Suprapubic skin (tissue), 4 donors: ENCODE results near the gene IKZF2. TPM values are rescaled to one million over a fixed set of nuclear protein-coding genes. Genes with fewer than 3 reads are reported as not detected.

Source experiments
- DNase-seq, 2 donors: peaks; one replicate each; pipeline ENCODE4 v3.0.0-alpha.2; 2019; ENCODE audit warnings: low spot score in 2 of 2
- H3K27ac ChIP-seq: fragments of 200-600 bp; sonication (generic); one replicate; pipeline ENCODE4 v1.5.1; 2019
- H3K27me3 ChIP-seq: fragments of 200-600 bp; sonication (generic); one replicate; pipeline ENCODE4 v1.5.1; 2019
- H3K36me3 ChIP-seq: fragments of 200-600 bp; sonication (generic); one replicate; pipeline ENCODE4 v1.5.1; 2019
- H3K4me1 ChIP-seq: fragments of 200-600 bp; sonication (generic); one replicate; pipeline ENCODE4 v1.5.1; 2019
- H3K4me3 ChIP-seq: fragments of 200-600 bp; sonication (generic); one replicate; pipeline ENCODE4 v1.5.1; 2019; ENCODE audit warnings: mild to moderate bottlenecking
- H3K9me3 ChIP-seq: fragments of 200-600 bp; sonication (generic); one replicate; pipeline ENCODE4 v1.5.1; 2019
- CTCF ChIP-seq, 2 donors: fragments of 200-600 bp in 1 of 2; fragments of 450-650 bp in 1 of 2; sonication (generic) in 1 of 2; IDR thresholded peaks; one replicate each; pipeline ENCODE4 v1.5.1; 2016 to 2019; ENCODE audit warnings: antibody characterized with exemption in 2 of 2, mild to moderate bottlenecking in 1 of 2, moderate library complexity in 1 of 2
- EP300 ChIP-seq: sonication (generic); formaldehyde crosslinking; IDR thresholded peaks from one replicate; pipeline ENCODE4 v1.6.1; 2017; ENCODE audit warnings: antibody characterized with exemption
- POLR2A ChIP-seq, 2 donors: fragments of 450-650 bp; IDR thresholded peaks; one replicate each; pipeline ENCODE4 v1.6.1; 2017; ENCODE audit warnings: antibody characterized with exemption in 2 of 2, mild to moderate bottlenecking in 2 of 2, moderate library complexity in 2 of 2
- POLR2AphosphoS5 ChIP-seq, 3 donors: sonication (generic); formaldehyde crosslinking; IDR thresholded peaks; one replicate each; pipeline ENCODE4 v1.6.1; 2017; ENCODE audit warnings: antibody characterized with exemption in 3 of 3
- WGBS: methylation state at CpG from one replicate; pipeline ENCODE4 v1.1.5; 2018; 5-methylcytosine and 5-hydroxymethylcytosine counted together
- total RNA-seq, 4 donors: library from RNA; depleted of rRNA; stranded (reverse); fragments of >200 nt; gene quantifications; one replicate each; pipeline ENCODE4 v1.1.0, GENCODE V29; 2016

Gene IKZF2
- total RNA-seq, 4 donors from 2014 or later = 38.3 to 95.3 (median 66.5) TPM

DNA sequence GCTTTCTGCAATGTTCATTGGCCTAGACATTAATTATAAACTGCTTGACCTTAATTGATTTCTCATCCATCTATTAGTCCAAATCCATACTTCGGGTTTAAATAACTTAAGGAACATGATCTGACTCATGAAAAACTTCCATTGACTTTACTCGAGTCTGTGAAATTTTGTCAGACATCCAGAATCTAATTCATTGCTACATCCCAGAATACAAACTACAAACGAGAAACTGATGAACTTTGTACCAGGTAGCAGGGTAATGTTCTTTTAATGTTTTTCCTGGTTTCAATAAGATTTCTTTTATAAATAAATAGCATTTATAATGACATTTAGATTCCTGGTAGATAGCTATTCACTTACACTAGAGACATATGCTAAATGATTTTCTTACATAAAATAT lies 36.0 kb upstream of the IKZF2 start:
- Histone ChIP-seq H3K36me3 (no peaks in the 10 kb centered on the region), H3K27me3 (no peaks in the 10 kb centered on the region), H3K4me1 (peaks cover 4% of the 10 kb centered on the region), H3K4me3 (no peak overlapping the region), H3K9me3 (no peaks in the 10 kb centered on the region), H3K27ac (no peak overlapping the region)
- no peak for DNase-seq
- 61% methylated on average over 3 of the region's 3 CpGs for WGBS
- TF ChIP-seq CTCF (IDR thresholded peaks at IDR 0.05) (no peak), POLR2AphosphoS5 (IDR thresholded peaks at IDR 0.05) (no peak), EP300 (no peak)

DNA sequence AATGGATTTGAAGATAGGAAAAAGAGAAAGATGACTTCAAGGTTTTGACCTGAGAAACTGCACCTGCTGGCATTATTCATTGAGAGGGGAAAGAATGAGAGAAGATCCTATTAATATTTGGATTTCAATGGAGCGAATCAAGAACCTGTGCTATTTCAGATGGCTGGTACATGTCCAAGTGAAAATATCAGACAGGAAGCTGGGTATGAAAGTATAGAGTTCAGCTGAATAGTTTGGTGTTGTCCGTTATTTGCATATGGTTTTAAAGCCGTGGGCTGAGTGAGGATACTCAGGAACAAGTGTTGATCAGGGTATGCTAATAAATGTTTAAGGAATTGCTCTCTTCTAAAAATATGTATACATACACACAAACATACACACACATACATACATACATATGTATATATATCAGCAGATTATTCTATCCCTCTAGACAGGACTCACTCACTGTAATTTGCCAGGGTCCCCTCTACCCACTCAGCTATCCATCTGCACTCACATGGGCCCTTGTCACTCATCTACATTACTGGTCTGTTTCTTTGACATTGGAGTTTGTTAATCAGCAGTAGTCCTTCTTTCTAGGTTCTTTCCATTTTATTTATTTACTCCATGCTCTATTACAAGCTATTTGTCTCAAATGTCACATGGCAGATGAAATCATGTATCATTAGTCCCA lies 33.9 kb upstream of the IKZF2 start:
- WGBS = 82% methylated on average over 3 of the region's 3 CpGs
- no peaks in the 10 kb centered on the region for H3K9me3 ChIP-seq
- no peak overlapping the region for H3K27ac ChIP-seq
- peaks cover 4% of the 10 kb centered on the region for H3K4me1 ChIP-seq
- no peaks in the 10 kb centered on the region for H3K27me3 ChIP-seq
- TF ChIP-seq POLR2A (IDR thresholded peaks at IDR 0.05) (no peak), EP300 (no peak), POLR2AphosphoS5 (IDR thresholded peaks at IDR 0.05) (no peak), CTCF (IDR thresholded peaks at IDR 0.05) (no peak)
- no peak overlapping the region for H3K4me3 ChIP-seq
- DNase-seq = no peak
- no peaks in the 10 kb centered on the region for H3K36me3 ChIP-seq

DNA sequence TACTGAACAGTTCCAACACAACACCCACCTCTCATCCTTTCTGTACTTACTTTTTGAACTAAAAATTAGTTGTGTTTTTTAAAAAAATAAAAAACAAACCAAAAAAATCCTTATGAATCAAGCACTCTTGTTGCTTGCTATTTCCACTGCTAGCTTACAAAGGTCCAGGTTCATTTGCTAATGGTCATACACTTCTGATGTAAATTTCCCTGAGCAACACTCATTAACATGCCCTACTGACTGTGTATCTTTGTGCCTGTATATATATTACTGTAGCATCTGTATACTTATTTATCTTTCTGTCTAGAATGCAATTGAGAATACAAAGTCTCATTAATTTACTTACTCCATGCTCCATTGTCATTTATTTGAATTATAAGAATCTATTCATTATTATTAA lies 30.3 kb upstream of the IKZF2 start:
- Histone ChIP-seq H3K4me3 (no peak overlapping the region), H3K36me3 (no peaks in the 10 kb centered on the region), H3K27me3 (no peaks in the 10 kb centered on the region), H3K9me3 (no peaks in the 10 kb centered on the region), H3K27ac (no peak overlapping the region), H3K4me1 (no peaks in the 10 kb centered on the region)
- DNase-seq = no peak
- TF ChIP-seq EP300 (no peak), CTCF (IDR thresholded peaks at IDR 0.05) (no peak), POLR2AphosphoS5 (IDR thresholded peaks at IDR 0.05) (no peak), POLR2A (IDR thresholded peaks at IDR 0.05) (no peak)

DNA sequence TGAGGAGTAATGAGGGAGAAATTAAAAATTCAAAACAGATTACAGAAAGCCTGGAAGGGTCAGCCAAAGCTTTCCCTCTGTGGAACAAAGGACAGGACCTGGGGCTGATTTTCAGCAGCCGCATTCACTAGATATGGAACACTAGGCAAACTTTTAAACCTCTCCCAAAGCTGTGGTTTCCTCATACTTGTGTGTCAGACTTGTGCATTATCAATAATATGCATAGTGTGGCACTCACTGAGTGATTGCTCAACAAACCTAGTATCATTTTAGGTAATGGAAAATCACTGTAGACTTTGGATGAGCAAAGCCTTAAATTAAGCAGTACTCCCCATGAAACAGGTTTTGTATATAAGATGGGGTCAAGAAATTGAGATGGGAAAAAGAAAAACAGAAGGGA lies 26.3 kb upstream of the IKZF2 start:
- DNase-seq = no peak
- Histone ChIP-seq H3K4me3 (no peak overlapping the region), H3K27ac (no peak overlapping the region), H3K4me1 (no peaks in the 10 kb centered on the region), H3K36me3 (no peaks in the 10 kb centered on the region), H3K27me3 (no peaks in the 10 kb centered on the region), H3K9me3 (no peaks in the 10 kb centered on the region)
- 93% methylated on average over 1 of the region's 1 CpG for WGBS
- TF ChIP-seq POLR2A (IDR thresholded peaks at IDR 0.05) (no peak), POLR2AphosphoS5 (IDR thresholded peaks at IDR 0.05) (no peak), CTCF (IDR thresholded peaks at IDR 0.05) (no peak), EP300 (no peak)

DNA sequence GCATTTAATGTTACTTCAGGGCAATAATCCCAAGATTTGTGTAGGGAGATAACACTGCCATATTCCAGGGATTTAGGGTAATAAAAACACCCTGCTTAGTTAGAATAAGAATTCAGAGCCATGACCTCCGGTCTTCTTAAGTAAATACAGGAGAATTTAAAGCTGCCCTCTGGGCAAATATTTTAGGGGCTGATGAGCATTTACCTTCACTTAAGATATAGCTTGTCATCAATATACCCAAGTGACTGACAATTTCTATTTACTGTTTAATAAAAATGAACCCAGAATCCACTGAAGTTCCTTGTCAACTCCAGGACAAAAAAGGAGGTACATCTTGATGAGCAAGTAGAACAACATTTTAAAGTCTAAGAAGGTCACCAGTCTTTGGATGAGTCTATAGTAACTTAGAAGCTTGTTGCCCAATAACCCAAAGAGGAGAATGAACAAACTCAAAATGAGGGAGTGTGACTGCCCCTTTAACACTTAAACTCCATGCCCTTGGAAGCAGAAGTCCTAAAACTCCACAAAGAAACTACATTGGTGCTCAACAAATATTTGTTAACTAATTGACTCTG lies 24.3 kb upstream of the IKZF2 start:
- no peak for DNase-seq
- 68% methylated on average over 1 of the region's 1 CpG for WGBS
- Histone ChIP-seq H3K27ac (no peak overlapping the region), H3K9me3 (no peaks in the 10 kb centered on the region), H3K4me3 (no peak overlapping the region), H3K36me3 (no peaks in the 10 kb centered on the region), H3K4me1 (no peaks in the 10 kb centered on the region), H3K27me3 (no peaks in the 10 kb centered on the region)
- TF ChIP-seq EP300 (no peak), CTCF (IDR thresholded peaks at IDR 0.05) (no peak), POLR2A (IDR thresholded peaks at IDR 0.05) (no peak), POLR2AphosphoS5 (IDR thresholded peaks at IDR 0.05) (no peak)
